NOMO-1 treated with dmso at 0.1 percent for 144 hours (cell line): Measurements from ENCODE around the gene GRXCR2.
"Not testable (repeated sequence)": the region's sequence is repeated elsewhere in the genome, so short reads cannot be mapped to it uniquely, and the experiment has no call there.

Source experiments
- DNase-seq: peaks from one replicate; lab custom pipeline; 2025; ENCODE audit not compliant: unreplicated experiment; lab: John Stamatoyannopoulos, UW

The GRXCR2 gene

DNA sequence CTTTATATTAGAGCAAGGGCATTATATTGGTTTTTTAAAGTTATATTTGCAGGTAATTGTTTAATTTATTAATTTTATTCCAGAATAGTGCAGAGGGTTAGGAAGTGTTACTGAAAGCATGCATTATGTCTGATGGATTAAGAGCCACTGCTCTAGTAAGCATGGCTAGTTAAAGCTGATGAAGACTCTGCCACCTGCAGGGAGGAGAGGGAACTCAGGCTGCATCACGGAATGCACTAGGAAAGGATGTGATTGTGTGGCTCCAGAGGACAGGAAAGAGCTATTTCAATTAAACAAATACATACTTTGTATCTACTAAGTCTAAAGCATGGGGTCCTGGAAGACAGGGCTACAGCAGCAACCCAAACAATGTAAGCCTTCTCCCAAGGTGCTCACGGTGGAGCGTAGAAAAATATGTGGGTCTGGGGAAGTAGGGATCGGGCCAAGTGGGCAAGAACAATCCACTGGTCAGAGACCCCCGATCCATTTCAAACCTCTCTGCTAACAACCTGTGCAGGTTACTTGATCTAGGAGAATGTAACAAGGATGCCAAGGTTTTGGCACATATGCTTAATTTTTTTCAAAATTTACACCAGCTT is 15.3 kb upstream of the GRXCR2 start:
- no peak for DNase-seq

DNA sequence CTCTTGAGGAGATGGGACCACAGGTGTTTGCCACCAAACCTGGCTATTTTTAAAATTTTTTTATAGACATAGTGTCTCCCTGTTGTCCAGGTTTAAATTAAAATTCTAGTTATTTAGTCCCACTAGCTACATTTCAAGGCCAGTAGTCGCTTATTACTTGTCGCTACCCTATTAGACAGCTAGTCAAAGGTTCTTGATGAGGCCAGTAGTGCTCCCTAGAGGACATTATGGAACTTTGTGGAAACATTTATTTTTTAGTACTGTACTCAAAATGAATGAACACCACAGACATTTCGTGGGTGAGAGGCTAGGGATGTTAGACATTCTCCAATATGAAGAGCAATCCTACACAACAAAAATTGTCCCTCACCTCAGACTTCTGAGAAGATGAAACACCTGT is 14.4 kb upstream of the GRXCR2 start:
- DNase-seq = no peak

DNA sequence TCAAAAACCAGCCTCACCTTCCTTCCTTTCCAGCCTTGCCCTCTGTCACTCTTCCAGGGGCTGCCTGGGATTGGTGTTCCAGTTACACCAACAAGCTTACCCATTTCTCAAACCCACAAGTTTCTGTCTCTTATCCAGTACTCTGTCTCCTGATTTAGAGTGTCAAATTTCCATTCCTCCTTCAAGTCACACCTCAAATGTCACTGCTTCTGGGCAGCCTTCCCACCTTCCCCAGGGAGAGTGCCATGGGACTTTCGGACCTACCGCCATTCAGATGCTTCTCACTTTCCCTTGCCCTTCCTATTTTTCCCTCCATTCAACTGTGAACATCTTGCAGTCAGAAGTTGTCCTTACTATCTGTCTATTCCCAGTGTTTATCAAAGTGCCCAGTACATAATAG is 2.0 kb upstream of the GRXCR2 start:
- DNase-seq = no peak

DNA sequence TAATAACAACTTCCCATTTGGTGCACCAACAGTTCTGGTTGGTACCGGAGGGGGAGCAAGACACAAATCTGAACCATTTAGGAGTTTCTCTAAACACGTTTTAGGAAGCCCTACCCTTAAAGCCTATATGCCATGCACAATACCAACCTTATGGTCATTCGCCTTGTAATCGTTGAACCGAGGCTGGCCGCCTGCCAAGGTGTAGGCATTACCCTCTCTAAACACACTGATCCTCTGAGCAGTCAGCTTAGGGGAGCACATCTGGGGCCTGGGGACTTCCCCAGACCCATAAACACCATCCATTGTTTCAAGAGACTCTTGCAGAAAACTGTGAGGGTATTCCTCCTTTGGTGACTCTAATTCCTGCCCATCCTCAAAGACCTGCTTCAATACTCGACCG is 328 bp downstream of the GRXCR2 start:
- DNase-seq = no peak

DNA sequence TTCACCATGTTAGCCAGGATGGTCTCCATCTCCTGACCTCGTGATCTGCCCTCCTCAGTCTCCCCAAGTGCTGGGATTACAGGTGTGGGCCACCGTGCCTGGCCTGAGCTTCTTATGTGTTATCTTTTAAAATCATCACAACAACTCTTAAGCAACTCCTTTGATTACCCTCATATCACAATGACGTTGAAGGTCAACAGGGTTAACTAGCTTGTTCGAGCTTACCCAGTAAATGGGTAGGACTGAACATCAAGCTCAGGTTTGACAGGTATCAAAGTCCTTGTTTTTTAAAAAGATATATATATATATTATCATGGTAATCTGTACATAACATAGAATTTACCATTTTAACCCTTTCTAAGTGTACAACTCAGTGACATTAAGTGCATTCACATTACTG is 3.1 kb downstream of the GRXCR2 start:
- no peak for DNase-seq

DNA sequence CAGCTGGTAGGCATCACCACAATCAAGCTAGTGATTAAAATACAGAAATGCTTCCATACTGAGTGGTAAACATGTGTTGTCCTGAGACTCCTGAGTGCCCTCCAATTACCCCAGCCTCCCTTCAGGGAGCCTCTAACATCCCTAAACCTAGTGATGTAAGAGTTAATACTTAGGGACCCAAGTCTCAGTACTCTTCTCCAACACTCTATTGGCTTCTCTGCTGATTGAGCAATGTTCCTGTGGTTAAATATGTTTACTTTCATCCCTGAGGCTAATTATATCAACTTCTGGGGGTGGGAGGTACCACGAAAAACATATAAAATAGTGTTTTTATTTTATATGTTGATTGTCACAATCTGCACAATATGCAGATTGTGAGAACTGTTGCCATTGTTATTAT is 5.0 kb downstream of the GRXCR2 start:
- DNase-seq = no peak

DNA sequence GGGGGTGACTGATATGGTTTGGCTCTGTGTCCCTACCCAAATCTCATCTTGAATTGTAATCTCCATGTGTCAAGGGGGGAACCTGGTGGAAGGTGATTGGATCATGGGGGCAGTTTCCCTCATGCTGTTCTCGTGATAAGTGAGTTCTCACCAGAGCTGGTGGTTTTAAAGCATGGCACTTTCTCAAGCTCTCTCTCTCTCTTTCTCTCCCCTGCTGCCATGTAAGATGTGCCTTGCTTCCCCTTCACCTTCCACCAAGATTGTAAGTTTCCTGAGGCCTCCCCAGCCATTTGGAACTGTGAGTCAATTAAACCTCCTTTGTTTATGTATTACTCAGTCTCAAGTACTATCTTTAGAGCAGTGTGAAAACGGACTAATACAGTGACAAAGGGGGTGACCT is 8.4 kb downstream of the GRXCR2 start:
- not testable (repeated sequence) for DNase-seq

DNA sequence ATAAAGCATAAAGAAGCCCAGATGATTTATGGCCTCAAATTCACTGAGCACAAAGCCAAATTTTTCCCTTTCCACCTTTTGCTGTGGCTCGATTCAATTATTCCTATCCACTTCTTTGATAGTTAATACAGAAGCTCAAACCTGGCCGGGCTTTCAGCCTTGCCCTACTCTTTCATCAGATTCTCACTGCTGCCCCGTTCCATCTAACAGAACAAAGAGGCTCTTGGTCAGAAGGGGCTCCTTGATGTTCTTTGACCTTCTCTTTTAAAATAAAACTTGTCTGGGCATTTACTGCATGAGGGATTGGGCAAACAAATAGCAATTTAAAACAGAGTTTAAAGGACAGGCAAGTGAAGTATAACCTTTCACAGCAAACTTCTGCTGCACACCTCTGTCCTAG is 9.8 kb downstream of the GRXCR2 start:
- no peak for DNase-seq

DNA sequence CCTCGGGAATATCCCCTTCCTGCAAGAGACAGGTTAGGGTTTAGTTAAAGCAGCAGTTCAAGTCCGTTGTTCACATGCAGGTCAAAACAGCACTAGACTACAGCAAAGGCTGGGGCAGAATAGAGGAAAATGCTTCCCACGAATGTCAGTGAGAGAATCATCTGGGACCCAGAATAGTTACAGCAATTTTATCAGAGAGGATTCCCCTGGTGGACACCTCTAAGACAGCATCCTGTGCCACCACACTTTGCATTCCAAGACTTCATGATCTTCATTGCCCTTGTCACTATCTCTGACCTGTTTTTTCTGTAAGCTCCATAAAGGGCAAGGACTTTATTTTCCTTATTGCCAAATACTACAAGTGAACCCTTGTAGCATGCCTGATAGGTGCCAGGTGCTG is 12.9 kb downstream of the GRXCR2 start:
- no peak for DNase-seq

DNA sequence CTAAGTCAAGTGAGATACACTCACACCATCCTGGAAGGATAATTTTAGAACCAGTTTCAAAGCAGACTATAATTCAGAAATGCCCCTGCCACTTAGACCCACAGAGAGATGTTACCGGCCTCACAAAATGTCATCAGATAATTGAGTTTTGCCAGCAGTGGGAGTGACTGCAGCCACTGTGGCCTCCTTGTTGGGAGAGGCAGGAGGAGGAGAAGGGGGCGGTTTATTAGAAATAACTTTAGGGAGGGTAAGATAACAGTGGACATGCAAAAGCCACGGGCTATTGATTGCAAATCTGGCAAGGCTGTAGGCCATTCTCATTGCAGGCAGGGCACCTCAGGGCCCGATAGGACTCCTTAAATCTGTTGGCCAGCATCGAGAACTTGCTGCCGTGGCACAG is 13.4 kb downstream of the GRXCR2 start:
- no peak for DNase-seq

DNA sequence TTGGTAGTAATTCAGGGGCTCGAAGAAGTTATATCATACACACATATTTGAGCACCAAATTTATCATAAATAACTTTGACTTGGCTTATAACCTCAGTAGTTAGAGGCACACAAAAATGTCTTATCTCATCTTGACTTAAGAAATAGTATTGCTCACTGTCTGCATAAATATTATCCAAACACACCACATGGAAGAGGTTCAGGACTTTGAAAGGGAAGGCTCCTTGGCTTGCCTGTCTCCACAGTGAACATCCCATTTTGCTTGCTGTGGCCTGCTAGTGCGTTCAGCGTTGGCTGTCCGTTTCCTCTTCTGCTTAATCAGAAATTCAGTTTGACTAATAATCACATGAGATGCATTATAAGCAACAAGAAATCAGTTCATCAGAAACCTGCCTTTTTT is 13.9 kb downstream of the GRXCR2 start:
- no peak for DNase-seq

DNA sequence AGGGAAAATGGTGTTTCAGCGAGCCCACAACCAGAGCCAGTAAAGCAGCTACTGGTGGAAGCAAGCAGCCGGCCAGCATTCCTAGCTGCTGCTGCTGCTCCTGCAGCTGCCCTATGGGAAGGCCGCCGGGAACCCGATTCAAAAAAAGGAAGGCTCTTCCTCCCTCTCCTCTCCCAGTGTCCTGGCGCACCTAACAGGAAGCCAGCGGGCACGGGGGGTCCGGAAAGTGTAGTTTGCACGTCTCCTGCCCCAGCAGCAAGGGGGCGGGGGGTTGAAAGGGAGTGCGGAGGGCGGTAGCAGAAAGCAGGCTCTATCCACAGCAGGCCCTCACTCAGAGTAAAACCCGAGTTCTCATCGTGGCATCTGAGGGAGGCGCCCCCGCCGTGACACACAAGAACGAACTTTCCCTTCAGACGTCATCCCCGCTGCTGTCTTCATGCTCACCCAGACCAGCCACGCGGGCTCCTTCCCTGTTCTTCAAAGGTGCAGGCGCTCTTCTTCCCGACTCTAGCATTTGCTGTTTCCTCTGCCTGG is 16.5 kb downstream of the GRXCR2 start:
- no peak for DNase-seq

DNA sequence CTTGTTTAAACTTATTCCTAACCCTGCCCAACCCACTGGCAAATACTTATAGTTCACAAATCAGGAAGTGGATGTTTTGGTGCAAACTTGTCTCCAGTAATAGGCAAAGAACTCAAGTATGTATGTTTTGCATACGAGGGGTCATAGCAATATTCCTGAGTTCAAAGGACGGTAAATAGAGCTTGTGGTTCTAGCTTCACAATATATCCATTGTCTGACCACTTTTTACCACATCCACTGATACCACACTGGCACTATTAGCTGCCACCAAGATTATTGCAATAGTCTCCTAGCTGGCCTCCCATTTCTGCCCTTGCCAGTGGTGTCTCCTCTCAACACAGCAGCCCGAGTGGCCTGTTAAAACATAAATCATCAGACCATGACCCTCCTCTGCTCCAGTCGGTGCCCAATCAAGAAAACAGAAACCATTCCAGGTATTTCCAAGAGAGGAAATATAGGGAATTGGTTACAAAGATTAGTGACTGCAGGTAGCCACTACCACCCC is 17.0 kb downstream of the GRXCR2 start:
- DNase-seq = no peak

DNA sequence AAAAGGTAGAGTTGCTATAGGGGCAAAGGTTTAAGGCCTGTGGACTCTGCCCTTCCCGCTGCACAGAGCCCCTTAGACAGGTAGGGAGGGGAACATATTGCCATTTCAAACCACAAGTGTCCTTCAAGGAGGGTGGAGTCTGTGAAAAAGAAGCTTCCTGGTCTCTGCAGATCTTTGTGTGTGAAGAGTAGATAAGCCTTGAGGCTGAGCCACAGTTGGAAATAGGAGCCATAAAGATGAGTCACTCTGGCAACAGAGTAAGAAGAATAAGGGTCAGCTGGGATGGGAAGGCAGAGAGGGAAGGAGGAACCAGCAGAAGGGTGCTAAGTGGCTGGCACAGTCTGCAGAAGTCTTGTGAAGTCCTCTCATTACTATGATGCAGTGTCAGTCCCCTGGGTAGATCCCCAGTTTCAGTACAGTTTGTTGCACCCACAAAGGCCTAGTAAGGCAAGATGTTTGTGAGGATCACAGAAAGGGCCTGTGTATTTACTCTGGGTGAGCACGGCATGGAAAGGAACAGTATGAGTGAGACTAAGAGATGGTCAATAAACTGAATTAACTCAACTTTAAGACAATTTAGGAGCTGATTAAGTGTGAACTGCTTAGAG is 18.1 kb downstream of the GRXCR2 start:
- peak; percentile 58 for DNase-seq

DNA sequence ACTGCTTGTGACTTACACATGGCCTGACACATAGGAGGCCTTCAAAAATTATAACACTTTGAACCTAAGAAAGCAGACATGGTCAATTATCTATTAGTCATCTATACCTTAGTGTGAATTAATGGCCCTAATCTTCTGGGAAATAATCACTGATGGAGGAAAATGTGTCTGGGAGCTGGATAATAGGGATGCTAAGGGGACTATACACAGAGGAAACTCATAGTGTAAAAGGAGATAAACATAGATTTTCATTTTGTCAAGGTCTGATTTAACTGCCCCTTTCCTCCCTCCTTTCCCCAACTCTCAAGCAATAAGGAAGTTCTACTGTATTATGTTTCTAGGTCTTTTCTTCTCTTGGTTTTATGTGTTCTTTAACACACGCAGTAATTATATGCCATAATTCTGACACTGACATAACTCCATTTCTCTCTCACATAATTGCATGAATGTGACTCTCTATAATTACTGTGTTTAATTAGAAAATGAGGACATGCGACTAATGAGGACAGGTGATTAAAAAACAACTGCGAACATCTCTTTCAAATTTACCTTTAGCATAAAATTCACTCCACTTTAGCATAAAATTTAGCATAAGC is 18.9 kb downstream of the GRXCR2 start:
- no peak for DNase-seq

DNA sequence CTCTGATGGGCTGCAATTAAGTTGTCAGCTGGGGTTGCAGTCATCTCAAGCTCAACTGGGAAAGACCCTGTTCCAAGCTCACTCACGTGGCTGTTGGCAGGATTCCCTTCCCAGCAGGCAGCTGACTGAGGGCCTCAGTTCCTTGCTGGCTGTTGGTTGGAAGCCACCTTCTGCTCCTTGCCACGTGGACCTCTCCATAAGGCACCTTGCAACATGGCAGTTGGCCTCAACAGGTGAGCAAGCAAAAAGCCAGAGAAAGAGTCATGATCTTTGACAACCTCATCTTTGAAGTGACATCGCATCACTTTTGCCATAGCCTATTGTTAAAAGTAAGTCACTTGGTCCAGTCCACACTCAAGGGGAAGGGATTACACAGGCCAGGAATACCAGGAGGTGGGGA is 19.8 kb downstream of the GRXCR2 start:
- DNase-seq = no peak

DNA sequence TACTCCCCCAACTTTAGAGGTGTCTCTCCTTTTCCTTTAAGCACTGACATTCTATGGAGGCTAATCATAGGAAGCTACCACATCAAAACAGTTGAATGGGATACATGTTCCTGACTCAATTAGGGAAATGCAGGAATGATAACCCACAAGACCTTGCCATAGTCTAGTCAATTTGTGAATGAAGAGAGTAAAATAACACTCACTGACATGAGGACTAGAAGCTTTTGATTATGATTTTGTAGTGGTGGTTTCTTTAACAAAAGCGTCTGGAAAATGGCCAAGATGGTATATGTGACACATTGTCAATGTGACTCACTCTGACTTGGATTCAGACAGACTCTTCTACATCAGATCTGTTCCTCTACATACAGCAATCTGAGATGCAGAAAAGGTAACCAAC is 24.0 kb downstream of the GRXCR2 start:
- no peak for DNase-seq

DNA sequence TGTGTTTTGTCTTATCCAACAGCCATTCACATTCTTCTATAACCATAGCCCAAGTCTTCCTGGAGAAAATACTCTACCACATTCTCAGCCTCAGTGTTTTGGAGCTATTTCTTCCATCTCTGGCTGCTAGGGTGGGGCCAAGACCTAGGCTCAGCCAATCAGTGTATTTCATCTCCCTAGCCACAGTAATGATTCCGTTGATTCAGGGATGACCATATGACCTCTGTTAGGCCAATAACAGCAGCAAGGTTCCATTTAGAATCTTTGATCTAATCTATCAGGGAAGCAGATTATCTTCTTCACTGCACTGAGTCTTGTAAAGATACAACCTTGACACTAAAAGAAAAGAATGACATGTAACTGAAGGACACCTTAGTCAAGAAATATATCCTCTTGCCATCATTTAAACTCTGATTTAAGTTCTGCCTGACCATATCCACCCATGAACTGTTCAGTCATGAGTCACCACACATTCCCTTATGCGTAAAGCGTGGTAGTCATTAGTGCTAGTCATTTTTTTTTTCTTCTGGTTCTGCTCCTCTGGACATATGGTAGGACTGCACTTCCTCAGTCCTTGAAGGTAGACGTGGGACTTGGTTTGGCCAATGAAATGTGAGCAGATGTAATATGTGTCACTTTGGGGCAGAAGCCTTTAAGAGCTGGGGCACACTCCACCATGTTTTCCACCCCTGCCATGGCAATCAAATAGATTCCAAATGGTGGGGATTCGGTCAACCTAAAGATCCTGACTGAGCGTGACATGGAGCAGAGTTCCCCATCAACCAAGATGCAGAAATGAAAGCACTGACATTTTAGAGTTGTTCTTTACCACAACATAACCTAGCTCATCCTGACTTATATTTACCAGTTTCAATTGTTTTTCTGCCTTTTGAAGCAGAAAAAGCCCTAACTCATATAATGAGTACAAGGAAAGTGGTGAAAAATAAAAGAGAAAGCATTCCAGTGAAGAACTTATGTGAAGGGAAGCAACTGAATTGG is 25.0 kb downstream of the GRXCR2 start:
- no peak for DNase-seq

DNA sequence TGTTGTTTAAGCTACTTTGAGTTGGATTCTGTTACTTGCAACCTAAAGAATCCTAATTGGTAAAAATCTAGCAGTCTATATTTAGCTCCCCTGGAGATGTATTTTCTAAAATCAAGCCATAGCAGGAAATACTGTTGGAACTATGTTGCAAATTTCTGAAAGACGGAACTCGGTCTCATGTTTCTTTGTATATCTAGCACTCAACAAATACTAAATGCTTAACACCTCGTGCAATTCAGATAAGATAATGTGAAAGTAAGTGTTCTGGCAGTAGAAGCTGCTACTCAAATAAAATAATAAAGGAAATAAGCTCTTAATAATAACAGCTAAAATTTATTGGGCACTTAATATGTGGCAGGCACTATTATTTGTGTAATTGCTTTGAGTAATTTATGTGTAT is 26.7 kb downstream of the GRXCR2 start:
- no peak for DNase-seq

DNA sequence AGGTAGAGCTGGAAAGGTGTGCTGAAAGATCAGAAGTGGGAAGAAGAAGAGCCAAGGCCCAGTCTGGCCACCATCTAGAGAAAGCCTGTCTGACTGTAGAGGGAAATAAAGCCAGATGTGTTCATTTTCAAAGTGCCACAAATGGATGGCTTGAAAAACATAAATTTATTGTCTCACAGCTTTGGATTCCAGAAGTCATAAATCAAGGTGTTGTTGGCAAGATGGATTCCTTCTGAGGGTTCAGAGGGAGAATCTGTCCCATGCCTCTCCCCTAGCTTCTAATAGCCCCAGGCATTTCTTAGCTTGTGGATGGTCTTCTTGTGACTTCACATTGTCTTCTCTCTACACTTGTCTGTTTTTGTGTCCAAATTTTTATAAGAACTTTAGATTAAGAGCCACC is 31.5 kb downstream of the GRXCR2 start:
- no peak for DNase-seq

DNA sequence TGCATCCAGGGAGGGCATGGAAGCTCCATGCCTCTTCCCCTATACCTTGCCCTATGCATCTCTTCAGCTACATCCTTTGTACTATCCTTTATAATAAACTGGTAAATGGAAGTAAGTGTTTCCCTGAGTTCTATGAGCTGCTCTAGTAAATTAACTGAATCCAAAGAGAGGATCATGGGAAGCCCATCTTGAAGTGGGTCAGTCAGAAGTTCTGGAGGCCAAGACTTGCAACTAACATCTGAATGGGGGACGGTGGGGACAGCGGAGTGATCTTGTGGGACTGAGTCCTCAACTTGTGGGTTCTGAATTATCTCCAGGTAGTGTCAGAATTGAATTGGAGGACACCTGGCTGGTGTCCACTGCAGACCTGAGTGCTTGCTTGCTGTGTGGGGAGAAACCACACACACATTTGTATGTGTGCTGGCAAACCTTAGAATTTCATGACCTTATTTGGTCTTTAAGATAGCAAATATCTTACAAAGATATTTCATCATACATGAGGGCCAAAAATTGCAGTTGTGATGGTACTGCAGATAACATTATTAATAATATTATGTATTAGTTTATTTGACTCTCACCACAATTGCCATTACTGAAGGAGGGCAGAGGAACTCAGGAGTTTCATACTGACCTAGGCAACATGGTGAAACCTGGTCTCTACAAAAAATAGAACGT is 32.2 kb downstream of the GRXCR2 start:
- no peak for DNase-seq
